Embryonic facial prominence (tissue), 1 donor: Measurements from ENCODE around the gene GPI.
"Not testable (repeated sequence)": the region's sequence is repeated elsewhere in the genome, so short reads cannot be mapped to it uniquely, and the experiment has no call there.

Experiments
- DNase-seq: peaks from one replicate; pipeline ENCODE4 v3.0.0-alpha.2; 2016; ENCODE audit errors: extremely low spot score

GPI gene

DNA sequence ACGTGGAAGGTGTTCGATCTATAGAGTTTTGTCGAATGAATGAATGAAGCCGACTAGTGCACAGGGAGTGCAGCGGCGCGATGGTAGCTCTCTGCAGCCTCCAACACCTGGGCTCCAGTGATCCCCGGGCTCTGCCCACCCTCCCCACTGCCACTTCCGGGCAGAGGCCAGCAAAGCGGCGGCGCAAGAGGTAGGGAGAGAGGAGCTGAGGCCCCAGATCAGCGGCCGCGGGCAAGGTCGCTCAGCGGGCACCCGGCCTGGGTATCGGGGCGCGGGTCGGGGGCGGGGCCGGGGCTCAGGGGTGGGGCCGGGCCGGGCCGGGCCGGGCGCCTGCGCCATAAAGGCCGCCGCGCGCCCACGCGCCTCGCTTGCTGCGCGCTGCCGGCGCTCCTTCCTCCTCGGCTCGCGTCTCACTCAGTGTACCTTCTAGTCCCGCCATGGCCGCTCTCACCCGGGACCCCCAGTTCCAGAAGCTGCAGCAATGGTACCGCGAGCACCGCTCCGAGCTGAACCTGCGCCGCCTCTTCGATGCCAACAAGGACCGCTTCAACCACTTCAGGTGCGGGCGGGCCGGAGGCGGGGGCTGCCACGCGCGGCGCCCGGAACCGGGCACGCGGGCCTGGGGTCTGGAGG, at the start of gene GPI:
GPI (plus strand) TSS at position 367 of the 633 bp plus-strand sequence; CDS start at position 438, 71 bp downstream.
- no peak for DNase-seq

DNA sequence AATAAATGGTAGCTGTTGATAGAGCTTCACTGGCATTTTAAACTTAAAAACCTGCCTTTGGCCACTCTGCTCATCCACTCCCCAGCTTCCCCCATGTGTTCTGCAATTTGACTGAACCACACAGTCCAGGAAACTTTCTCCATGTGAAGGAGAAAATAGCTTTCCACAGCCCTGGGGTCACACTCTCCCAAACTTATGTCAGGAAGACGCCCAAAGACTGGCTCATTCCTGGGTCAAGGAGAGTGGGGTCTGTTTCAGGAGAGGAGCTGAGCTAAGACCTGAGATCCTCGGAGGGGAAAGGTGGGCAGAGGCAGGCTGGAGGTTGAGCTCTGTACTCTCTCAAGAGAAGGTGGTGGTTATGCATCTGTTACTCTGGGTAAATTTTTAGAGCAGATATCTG, 48.7 kb upstream of the GPI start:
- DNase-seq = no peak

DNA sequence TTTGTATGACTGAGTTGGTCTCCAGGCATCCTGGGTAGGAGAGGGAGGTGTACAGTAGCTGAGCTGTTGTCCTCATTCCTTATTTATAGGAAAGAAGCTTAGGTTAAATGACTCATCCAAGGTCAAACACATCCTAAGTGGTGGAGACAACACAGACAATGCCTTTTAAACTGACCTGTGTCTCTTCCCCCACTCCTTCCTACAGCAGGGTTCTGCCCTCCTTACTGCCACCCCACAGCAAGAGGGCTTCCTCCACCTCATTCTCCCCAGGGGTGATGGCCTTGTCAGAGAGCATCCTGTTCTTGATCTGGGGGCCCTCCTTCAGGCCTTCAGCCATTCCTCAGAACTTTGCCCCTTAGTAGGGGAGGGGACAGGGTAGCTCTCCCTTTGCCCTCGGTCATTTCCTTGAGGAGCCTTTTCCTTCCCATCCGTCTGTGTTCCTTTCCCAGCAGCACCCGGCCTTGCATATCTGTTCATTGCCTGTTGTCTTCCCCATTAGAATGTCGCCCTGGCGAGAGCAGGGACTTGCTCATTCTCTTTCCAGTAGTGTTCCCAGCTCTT, 48.2 kb upstream of the GPI start:
- no peak for DNase-seq

DNA sequence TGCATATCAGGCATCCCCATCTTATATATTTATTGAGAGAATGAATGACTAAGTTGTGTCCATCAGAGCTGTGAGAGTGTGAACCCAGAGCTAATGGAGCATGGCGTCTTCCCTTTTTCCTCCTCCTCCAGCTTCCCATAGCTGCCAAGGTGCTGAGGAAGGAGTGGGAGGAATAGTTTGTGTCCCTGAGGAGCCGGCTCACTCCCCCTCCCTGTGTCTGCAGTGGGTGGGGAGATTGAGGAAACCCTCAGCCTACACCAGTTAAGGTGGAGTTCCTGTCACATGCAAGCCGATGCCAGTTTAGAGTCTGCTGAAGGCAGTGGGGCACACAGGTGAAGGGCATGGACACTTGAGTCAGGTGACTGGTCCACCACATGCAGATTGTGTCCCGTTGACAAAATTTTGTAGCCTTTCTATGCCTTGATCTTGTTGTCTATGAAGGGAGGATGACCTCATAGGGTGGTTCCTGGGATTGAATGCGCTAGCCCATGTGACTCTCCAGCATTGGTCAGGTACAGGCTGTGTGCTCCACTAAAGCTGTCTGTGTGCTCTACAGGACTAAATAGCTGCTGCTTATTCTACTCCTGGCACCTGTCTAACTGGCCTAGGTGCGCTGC, 47.6 kb upstream of the GPI start:
- DNase-seq = no peak

DNA sequence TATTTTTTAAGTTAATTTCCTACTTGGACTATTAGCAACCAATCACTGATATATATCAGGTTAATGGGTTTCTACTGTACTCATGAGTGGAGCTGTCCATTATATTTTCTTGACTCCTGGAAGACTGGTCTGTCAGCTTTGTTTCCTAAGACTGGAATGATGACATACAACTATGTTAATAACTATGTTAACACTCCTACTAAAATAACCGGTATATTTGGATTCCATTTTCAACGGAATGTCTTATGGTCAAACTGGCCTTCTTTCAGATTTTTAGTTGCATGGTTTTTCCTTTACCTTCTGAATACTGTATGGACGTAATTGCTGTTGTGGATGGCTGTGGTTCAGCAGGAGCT, 45.8 kb upstream of the GPI start:
- DNase-seq = no peak

DNA sequence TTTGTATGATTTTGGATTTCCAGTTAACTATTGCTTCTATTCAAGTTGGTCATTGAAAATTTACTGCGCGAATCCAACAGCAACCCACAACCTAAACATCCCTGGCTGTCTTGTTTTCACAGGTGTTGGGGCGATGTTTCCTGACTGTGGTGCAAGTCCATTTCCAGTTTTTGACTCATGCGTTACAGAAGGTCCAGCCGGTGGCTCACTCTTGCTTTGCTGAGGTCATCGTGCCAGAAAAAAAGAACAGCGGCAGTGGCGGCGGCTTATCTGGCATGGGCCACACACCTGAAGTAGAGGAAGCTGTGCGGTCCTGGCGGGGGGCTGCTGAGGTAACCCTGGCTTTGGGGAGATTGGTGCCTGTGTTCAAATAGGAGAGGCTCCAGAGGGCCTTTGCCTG, 45.2 kb upstream of the GPI start:
- DNase-seq = no peak

DNA sequence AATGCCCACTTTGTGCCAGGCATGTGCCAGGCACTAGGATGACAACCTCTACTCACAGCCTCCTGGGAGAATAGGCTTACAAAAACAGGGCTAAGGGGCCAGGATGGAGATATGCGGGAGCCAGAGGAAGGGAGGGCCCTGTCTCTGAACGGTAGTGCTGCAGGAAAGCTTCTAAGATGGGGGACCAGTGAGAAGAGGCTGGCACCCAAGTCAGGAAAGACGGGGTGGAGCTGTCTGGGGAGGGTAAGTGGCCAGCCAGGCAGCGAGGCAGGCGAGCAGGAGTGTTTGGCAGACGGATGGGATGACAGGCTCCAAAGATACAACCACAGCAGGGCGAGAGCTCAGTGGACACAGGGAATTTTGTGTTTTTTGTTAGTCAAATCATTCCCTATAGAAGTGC, 44.7 kb upstream of the GPI start:
- DNase-seq = no peak

DNA sequence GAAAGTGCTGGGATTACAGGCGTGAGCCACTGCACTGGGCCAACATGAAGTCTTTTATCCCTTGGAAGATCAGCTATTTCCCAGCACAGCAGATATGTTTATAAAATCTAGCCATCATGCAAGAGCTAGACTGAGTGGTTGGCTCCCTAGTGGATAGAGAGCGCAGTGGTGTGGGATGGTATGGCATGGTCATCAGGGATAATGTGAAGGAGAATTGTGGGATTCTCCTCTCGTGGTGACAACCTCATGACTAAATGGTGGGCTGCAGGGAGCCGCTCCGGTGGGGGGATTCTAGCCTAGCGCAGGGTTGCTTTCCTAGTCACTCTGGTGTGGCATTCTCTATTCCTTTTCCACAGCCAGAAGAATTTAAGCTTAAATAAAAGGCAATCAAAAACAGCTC, 43.3 kb upstream of the GPI start:
- DNase-seq = no peak

DNA sequence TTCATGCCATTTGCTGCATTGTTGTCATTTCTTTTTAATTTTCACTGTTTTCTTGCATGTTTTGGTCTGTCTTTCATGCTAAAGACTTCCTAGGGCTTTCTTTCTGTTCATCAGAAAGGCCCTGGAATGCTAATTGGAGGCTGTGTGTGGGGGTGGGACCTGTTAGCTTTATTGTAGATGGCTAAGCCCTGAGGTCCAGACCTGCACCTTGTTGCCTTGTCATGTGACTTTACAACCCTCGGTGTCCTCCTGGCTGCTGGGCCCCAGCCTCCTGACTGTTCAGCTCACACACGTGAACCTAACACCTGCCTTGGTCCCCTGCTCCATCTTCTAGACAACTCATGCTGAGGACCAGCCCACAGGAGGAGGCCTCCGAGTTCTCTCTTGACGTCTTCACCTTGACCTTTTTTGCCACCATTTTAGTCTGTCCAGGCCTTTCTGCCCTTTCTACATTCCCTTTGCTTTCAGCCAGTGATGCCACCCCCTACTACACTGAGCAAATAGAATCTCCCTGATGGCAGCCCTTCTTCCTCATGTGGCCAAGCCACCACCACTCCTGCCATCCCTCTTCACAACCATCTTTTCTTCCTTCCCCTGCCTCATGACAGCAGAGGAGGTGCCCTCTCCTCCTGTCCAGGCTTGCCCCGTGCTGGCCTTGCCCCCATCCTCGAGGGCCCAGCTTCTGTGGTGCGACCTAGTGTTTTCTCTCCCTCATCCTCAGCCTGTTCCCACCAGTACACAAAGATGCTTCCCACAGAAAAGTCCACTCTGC, 41.4 kb upstream of the GPI start:
- DNase-seq = no peak

DNA sequence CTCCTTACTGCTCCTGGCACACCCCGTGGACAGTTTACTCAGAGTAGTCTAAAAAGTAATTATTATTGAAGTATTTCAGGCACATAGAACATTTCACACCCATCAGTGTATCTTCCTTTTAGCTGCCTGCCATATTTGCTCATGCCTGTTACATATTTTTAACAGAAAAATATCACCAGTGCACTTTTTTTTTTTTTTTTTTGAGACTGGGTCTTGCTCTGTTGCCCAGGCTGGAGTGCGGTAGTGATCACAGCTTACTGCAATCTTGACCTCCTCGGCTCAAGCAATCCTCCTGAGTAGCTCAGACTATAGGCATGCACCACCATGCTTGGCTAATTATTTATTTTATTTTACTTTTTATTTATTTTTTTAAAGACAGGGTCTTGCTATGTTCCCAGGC, 40.7 kb upstream of the GPI start:
- DNase-seq = no peak

DNA sequence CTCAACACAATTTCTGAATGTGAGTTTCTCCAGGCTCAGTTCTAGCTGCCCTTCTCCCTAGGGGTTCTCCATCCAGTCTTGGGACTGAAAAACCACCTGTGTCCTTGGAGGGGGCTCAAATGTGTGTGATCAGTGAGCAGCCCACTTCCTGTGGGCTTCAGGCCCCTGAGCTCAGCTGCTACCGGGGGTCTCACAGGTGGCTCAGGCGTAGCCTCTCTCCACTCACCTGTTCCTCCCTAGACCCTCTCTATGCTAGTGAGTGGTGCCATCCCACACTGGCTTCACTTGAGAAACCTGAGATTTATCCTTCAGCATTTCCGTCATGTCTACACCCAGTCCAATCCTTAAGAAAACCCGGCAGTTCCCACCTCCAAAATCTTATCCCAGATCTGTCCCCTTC, 39.8 kb upstream of the GPI start:
- no peak for DNase-seq

DNA sequence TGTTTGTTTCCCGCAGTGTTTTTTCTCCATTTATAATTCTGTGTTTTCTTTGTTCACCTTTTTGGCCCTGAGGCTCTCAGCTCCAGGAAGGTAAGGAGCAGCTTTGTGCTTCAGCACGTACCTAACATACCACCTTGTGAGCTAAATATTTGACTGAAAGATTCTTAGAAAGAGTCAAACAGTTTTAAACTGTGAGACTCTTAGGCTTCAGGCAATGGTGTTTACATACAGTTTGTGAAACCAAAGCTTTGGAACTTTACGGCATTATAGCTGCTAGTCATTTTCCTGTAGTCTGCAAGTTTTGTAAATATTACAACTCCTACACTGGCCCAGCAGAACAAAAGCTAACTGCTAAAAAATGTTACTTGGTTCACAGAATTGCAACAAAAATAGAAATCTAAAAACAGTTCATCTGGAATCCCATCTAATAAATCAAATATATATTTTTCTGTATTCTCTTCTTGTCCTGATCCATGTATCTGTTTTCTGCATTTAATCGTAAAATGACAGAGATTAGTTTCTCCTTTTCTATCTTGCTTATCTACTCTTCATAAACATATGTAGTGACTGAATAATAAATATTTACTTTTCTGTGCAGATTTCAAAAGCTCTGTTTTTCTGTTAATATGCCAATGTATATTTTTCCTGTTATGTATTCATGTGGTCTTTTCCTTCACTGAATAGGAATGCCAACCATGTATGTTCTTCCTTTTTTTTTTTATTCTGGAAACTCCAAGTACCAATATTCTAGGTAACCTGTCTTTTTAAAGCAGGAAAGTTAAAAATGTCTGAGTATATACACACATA, 38.8 kb upstream of the GPI start:
- no peak for DNase-seq

DNA sequence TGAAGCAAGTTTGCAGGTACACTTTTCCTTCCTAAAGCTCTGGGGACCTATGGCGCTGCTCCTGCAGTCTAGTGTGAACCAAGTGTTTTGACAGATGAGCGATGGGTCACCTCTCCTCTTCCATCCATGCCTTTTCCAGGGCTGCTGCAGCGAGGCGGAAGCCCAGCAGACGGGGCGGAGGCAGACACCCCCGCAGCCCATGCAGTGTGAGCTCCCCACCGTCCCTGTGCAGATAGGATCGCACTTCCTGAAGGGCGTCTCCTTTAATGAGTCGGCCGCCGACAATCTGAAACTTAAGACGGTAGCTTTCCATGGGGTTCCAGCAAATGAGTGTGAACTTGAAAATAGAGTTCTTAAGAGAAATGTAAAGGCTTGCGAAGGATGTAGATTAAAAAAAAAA, 37.1 kb upstream of the GPI start:
- DNase-seq = no peak

DNA sequence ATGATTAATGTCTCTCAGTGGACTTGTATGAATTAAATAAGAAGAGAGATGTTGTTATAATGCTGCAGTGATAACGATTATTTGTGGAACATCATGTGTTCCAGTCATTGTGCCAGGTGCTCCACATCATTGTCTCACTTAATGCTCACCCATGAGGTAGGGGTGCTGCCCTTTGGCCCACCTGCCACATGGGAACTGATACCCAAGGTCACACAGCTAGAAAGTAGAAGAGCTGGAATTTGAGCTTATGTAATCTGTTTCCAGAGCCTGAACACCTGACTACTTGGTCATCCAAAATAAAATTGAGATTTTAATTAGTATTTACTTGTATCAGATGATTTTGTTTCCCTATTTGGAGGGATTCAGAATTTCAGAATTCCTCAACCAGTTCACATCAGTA, 36.0 kb upstream of the GPI start:
- DNase-seq = no peak

DNA sequence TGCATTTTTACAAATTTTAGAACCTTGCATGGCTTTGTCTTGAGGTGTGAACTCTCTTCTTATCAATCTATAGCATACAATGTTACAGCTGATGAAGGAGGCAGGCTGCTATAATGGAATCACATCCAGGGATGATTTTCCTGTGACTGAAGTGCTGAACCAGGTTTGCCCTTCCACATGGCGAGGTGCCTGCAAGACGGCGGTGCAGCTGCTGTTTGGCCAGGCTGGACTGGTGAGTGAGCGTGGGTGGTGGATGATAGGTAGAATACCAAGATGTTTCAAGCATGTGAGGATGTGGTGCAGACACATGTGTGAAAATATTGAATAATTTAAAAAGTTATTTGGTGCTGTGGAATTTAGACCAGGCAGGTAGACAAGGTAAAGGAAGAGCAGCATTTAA, 34.9 kb upstream of the GPI start:
- no peak for DNase-seq

DNA sequence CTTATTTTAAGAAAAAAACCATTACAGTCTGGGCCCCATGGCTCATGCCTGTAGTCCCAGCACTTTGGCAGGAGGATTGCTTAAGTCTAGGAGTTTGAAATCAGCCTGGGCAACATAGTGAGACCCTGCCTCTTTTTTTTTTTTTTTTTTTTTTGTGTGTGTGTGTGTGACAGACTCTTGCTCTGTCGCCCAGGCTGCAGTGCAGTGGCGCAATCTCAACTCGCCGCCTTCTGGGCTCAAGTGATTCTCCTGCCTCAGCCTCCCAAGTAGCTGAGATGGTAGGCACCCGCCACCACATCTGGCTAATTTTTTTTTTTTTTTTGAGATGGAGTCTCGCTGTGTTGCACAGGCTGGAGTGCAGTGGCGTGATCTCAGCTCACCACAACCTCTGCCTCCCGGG, 34.4 kb upstream of the GPI start:
- not testable (repeated sequence) for DNase-seq

DNA sequence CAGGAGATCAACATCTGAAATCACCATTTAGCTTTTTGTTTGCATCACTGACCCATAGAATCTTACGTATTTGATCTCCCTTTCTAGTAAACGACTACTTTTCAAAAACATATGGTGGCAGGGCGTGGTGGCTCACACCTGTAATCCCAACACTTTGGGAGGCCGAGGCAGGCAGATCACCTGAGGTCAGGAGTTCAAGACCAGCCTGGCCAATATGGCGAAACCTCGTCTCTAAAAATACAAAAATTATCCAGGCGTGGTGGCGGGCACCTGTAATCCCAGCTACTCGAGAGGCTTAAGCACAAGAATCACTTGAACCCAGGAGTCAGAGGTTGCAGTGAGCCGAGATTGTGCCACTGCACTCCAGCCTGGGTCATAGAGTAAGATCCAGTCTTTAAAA, 33.4 kb upstream of the GPI start:
- DNase-seq = not testable (repeated sequence)

DNA sequence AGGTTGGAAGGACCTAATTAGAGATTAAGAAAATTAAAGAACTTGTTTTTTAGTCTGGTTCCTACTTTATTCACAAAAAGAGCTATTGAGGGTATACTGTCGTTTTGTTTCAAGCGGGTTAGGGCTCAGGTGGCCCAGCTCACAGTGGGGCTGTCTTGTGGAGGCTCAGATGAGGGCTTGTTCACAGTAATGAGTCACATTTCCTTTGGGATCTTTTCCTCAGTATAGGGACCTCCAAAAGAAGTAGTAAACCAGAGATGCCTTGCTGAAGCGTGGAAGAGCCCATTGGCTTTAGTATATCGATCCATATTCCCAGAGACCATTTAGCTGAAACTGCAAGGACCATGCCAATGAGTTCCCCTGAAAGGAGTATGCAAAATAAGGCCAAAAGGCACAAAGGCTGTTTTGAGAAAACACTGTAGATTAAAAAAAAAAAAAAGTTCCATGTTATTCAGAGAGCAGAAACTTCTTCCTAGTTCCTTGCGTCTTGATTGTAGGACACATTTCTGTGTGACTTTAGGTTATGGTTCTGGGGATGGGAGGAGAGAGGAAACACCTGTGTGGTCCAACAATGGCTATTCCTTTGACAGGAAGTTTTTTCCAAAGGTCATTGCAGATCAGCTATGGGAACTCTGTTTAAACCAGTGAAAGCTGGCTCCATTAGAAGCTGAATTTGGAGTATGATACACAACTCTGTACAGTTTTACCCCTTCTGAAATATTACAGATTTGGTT, 32.8 kb upstream of the GPI start:
- DNase-seq = no peak

DNA sequence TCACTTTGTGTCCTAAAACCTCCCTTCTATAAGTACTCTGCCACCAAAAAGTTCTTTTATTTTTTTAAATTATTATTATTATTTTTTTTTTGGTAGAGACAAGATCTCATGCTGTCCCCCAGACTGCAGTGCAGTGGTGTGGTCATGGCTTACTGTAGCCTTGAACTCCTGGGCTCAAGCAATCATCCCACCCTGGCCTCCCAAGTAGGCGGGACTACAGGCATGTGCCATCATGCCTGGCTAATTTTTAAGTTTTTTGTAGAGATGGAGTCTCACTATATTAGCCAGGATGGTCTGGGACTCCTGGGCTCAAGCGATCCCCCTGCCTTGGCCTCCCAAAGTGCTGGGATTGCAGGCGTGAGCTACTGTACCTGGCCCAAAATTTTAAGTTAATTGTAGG, 29.1 kb upstream of the GPI start:
- no peak for DNase-seq

DNA sequence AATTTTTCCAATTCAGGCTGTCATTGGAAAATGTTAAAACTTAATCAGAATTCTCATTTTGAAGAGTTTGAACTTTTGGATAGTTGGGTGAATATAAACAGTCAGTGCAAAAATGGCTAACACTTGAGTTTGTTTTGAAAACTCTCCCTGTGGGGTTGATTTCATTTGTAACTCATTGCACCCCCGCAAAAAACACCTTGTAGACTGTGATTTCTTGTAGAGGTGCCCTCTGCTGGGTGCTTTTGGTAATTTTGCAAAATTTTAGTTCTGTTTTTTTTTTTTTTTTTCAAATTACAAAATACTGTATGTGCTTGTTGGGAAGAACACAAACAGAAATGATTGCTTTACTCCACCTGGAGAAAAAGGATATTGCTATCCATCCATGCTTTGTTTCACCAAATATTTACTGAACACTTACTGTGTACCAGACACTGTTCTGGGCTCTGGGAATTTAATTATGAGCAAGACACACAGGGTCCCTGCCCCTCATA, 28.2 kb upstream of the GPI start:
- DNase-seq = no peak

DNA sequence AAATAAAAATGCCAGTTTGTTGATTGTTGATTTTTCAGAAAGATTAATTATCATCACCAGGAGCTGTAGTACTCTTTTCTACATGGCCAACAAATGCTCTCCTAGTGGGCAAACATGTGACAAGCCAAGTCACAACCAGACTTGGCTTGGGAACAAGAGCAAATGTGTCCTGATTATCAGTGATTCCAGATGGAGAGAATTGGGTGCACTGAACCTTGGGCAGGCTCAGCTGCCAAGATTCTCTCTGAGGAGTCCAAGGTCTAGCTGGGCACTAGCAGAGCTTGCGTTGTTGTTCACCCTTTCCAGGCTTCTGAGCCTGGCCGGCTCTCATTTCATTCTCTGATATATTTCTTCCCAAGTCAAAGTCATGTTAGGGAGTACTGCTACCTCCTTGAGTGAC, 27.3 kb upstream of the GPI start:
- DNase-seq = no peak
